ENCODE measurements around the gene ADCY4. TPM values are rescaled to one million over a fixed set of nuclear protein-coding genes. Genes with fewer than 3 reads are reported as not detected.

ADCY4 gene
- total and polyA plus RNA-seq, 4 donors = 22.6 to 42.8 (median 36.0) TPM

- 86 to 92% methylated on average over 9 of the region's 9 CpGs for WGBS, 2 donors
- Histone ChIP-seq H3K9me3 (ENCODE audit: control insufficient read depth in 4 of 4, insufficient read depth in 3 of 4, low read length in 3 of 4) (no peaks in the 10 kb centered on the region), H3K9ac (ENCODE audit: insufficient read depth in 1 of 2, low read length in 2 of 2) (no peak overlapping the region), H3K27me3 (ENCODE audit: control insufficient read depth in 3 of 3, insufficient read depth in 3 of 3, low read length in 2 of 3) (peaks cover 0 to 5% (median 0%) of the 10 kb centered on the region in 3 donors), H3K4me3 (no peak overlapping the region), H3K36me3 (ENCODE audit: control insufficient read depth in 4 of 4, insufficient read depth in 4 of 4, low read length in 4 of 4) (peaks cover 0 to 5% (median 0%) of the 10 kb centered on the region in 4 donors), H3K4me1 (ENCODE audit: control insufficient read depth in 5 of 5, insufficient read depth in 5 of 5, low read length in 5 of 5) (peaks cover 0 to 7% (median 0%) of the 10 kb centered on the region in 5 donors), H3K27ac (ENCODE audit: low read depth in 1 of 2, low read length in 1 of 2) (no peak overlapping the region)
- ATAC-seq (ENCODE audit: insufficient read depth, low FRiP score) = no peak
- no peak for DNase-seq
- TF ChIP-seq CTCF (IDR thresholded peaks at IDR 0.05; ENCODE audit: control extremely low read depth, extremely low read depth) = no peak
These were observed 8.9 kb downstream of the ADCY4 start for GRCh38 chr14:24325963-24326362.

GRCh38 chr14:24325041-24325530 is 9.8 kb downstream of the ADCY4 start:
- TF ChIP-seq CTCF (IDR thresholded peaks at IDR 0.05; ENCODE audit: control extremely low read depth, extremely low read depth) = no peak
- H3K36me3 ChIP-seq (ENCODE audit: control insufficient read depth in 4 of 4, insufficient read depth in 4 of 4, low read length in 4 of 4) = peaks cover 0 to 3% (median 0%) of the 10 kb centered on the region in 4 donors
- peaks cover 0 to 7% (median 0%) of the 10 kb centered on the region in 5 donors for H3K4me1 ChIP-seq (ENCODE audit: control insufficient read depth in 5 of 5, insufficient read depth in 5 of 5, low read length in 5 of 5)
- DNase-seq (no peak), ATAC-seq (ENCODE audit: insufficient read depth, low FRiP score) (no peak)
- no peaks in the 10 kb centered on the region for H3K9me3 ChIP-seq (ENCODE audit: control insufficient read depth in 4 of 4, insufficient read depth in 3 of 4, low read length in 3 of 4)
- no peak overlapping the region for H3K4me3 ChIP-seq
- H3K9ac ChIP-seq (ENCODE audit: insufficient read depth in 1 of 2, low read length in 2 of 2) = no peak overlapping the region
- no peak overlapping the region for H3K27ac ChIP-seq (ENCODE audit: low read depth in 1 of 2, low read length in 1 of 2)
- 65 to 82% methylated on average over 5 of the region's 5 CpGs for WGBS, 2 donors
- no peaks in the 10 kb centered on the region for H3K27me3 ChIP-seq (ENCODE audit: control insufficient read depth in 3 of 3, insufficient read depth in 3 of 3, low read length in 2 of 3)

GRCh38 chr14:24324024-24324423 is 10.8 kb downstream of the ADCY4 start:
- no peaks in the 10 kb centered on the region for H3K9me3 ChIP-seq (ENCODE audit: control insufficient read depth in 4 of 4, insufficient read depth in 3 of 4, low read length in 3 of 4)
- DNase-seq (no peak), ATAC-seq (ENCODE audit: insufficient read depth, low FRiP score) (no peak)
- no peak for TF ChIP-seq CTCF (IDR thresholded peaks at IDR 0.05; ENCODE audit: control extremely low read depth, extremely low read depth)
- H3K36me3 ChIP-seq (ENCODE audit: control insufficient read depth in 4 of 4, insufficient read depth in 4 of 4, low read length in 4 of 4) = peaks cover 0 to 1% (median 0%) of the 10 kb centered on the region in 4 donors
- H3K9ac ChIP-seq (ENCODE audit: insufficient read depth in 1 of 2, low read length in 2 of 2) = no peak overlapping the region
- WGBS, 2 donors = 83 to 84% methylated on average over 6 of the region's 6 CpGs
- no peak overlapping the region for H3K4me3 ChIP-seq
- H3K4me1 ChIP-seq (ENCODE audit: control insufficient read depth in 5 of 5, insufficient read depth in 5 of 5, low read length in 5 of 5) = peaks cover 0 to 7% (median 0%) of the 10 kb centered on the region in 5 donors
- H3K27me3 ChIP-seq (ENCODE audit: control insufficient read depth in 3 of 3, insufficient read depth in 3 of 3, low read length in 2 of 3) = peaks cover 0 to 5% (median 1%) of the 10 kb centered on the region in 3 donors
- no peak overlapping the region for H3K27ac ChIP-seq (ENCODE audit: low read depth in 1 of 2, low read length in 1 of 2)

- H3K9me3 ChIP-seq (ENCODE audit: control insufficient read depth in 4 of 4, insufficient read depth in 3 of 4, low read length in 3 of 4) = no peaks in the 10 kb centered on the region
- 66 to 74% methylated on average over 3 of the region's 3 CpGs for WGBS, 2 donors
- TF ChIP-seq CTCF (IDR thresholded peaks at IDR 0.05; ENCODE audit: control extremely low read depth, extremely low read depth) = no peak
- ATAC-seq (ENCODE audit: insufficient read depth, low FRiP score) (no peak), DNase-seq (no peak)
- H3K36me3 ChIP-seq (ENCODE audit: control insufficient read depth in 4 of 4, insufficient read depth in 4 of 4, low read length in 4 of 4) = peaks cover 0 to 1% (median 0%) of the 10 kb centered on the region in 4 donors
- peaks cover 0 to 12% (median 5%) of the 10 kb centered on the region in 3 donors for H3K27me3 ChIP-seq (ENCODE audit: control insufficient read depth in 3 of 3, insufficient read depth in 3 of 3, low read length in 2 of 3)
- H3K4me1 ChIP-seq (ENCODE audit: control insufficient read depth in 5 of 5, insufficient read depth in 5 of 5, low read length in 5 of 5) = peaks cover 0 to 7% (median 0%) of the 10 kb centered on the region in 5 donors
- no peak overlapping the region for H3K4me3 ChIP-seq
- H3K9ac ChIP-seq (ENCODE audit: insufficient read depth in 1 of 2, low read length in 2 of 2) = no peak overlapping the region
- no peak overlapping the region for H3K27ac ChIP-seq (ENCODE audit: low read depth in 1 of 2, low read length in 1 of 2)
These were observed 11.5 kb downstream of the ADCY4 start for GRCh38 chr14:24323341-24323740.
